ENCODE measurements around the gene AK2. TPM values are rescaled to one million over a fixed set of nuclear protein-coding genes. Genes with fewer than 3 reads are reported as not detected.
A peak's percentile ranks its signal among the peaks of the same experiment; 100 is the strongest.

The AK2 gene
- total RNA-seq, 2 experiments from 2014 or later = 218 to 279 TPM

GRCh38 chr1:33010932-33011731 lies 25.6 kb downstream of the AK2 start:
- H3K27ac Mint-ChIP-seq = no peak overlapping the region
- no peak overlapping the region for H3K4me3 Mint-ChIP-seq
- peaks cover 3% of the 10 kb centered on the region for H3K4me1 Mint-ChIP-seq
- ATAC-seq (no peak), DNase-seq (no peak)
- H3K9me3 Mint-ChIP-seq (ENCODE audit: low read depth) = no peaks in the 10 kb centered on the region
- H3K27me3 Mint-ChIP-seq = no peaks in the 10 kb centered on the region
- CTCF ChIA-PET = no interaction called here
- H3K36me3 Mint-ChIP-seq = peaks cover 54% of the 10 kb centered on the region

- ATAC-seq (no peak), DNase-seq (no peak)
- Mint-ChIP-seq H3K4me1 (peaks cover 11% of the 10 kb centered on the region), H3K27me3 (no peaks in the 10 kb centered on the region), H3K4me3 (no peak overlapping the region), H3K27ac (no peak overlapping the region), H3K36me3 (peaks cover 59% of the 10 kb centered on the region), H3K9me3 (ENCODE audit: low read depth) (no peaks in the 10 kb centered on the region)
- CTCF ChIA-PET = interaction anchor here (0.9 to 1.0 kb wide), 2 partner anchors 12 to 21 kb away, joined by 3 to 4 read pairs; no protein-coding TSS in a partner anchor
Measured at GRCh38 chr1:33009561-33009960, 27.1 kb downstream of the AK2 start.

DNA sequence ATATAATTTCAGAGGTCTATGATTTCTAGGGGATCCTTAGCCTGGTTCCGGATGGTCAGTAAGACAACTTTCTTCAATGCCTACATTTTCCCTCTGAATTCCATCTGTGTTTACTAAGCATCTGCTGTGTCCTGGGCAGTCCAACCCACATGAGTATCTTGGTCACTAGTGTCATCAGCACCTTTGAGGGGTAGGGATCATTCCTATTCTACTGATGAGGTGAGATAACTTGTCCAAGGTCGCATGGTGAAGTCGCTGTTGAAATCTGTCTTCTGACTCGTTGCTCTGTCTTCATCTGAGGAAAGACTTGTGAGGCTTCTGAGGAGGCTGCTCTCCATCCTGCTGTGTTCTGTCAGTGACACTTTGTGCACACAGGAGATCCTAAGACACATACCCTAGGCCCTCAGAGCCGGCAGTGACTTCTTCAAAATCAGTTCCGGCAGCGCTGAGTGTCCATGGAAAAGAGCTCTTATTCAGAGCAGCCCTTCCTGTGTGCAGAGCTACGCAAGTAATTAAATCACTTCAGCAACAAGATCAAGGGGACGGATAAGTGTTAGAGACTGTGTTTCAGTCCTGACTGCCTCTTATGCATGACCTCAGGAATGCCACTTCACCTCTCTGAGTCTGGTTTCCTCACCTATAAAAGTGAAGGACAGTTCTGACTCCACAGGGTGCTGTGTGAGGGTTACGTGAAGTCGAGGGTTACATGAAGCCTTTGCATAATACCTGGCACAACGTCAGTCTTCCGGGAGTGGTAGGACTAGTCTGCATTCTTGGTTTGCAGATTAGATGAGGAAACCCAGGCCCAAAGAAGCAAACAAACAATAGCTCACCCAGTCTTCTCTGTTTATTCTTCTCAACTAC lies 28.4 kb downstream of the AK2 start:
- Mint-ChIP-seq H3K4me1 (peaks cover 11% of the 10 kb centered on the region), H3K9me3 (ENCODE audit: low read depth) (no peaks in the 10 kb centered on the region), H3K27me3 (no peaks in the 10 kb centered on the region), H3K4me3 (no peak overlapping the region), H3K36me3 (peaks cover 51% of the 10 kb centered on the region), H3K27ac (no peak overlapping the region)
- no peak for DNase-seq
- no peak for ATAC-seq
- CTCF ChIA-PET = interaction anchor here (0.9 to 3.3 kb wide), 4 partner anchors 14 to 75 kb away, joined by 3 to 29 read pairs (median 4); no protein-coding TSS in a partner anchor

GRCh38 chr1:33007190-33008050 lies 29.3 kb downstream of the AK2 start:
- Mint-ChIP-seq H3K27me3 (no peaks in the 10 kb centered on the region), H3K4me3 (no peak overlapping the region), H3K27ac (no peak overlapping the region), H3K4me1 (peaks cover 13% of the 10 kb centered on the region), H3K36me3 (peaks cover 45% of the 10 kb centered on the region), H3K9me3 (ENCODE audit: low read depth) (no peaks in the 10 kb centered on the region)
- no peak for DNase-seq
- ATAC-seq = peak; percentile 55
- CTCF ChIA-PET = interaction anchor here (0.7 to 3.3 kb wide), 5 partner anchors 14 to 74 kb away, joined by 3 to 29 read pairs (median 3); no protein-coding TSS in a partner anchor

- Mint-ChIP-seq H3K27me3 (no peaks in the 10 kb centered on the region), H3K27ac (peak overlapping the region; percentile 29), H3K4me1 (peaks cover 18% of the 10 kb centered on the region), H3K36me3 (peaks cover 32% of the 10 kb centered on the region), H3K4me3 (no peak overlapping the region), H3K9me3 (ENCODE audit: low read depth) (no peaks in the 10 kb centered on the region)
- ATAC-seq = no peak
- DNase-seq = no peak
- CTCF ChIA-PET = interaction anchor here (0.9 to 3.3 kb wide), 3 partner anchors 10 to 73 kb away, joined by 3 to 29 read pairs (median 3); no protein-coding TSS in a partner anchor
Measured at GRCh38 chr1:33005838-33006421, 30.8 kb downstream of the AK2 start.

DNA sequence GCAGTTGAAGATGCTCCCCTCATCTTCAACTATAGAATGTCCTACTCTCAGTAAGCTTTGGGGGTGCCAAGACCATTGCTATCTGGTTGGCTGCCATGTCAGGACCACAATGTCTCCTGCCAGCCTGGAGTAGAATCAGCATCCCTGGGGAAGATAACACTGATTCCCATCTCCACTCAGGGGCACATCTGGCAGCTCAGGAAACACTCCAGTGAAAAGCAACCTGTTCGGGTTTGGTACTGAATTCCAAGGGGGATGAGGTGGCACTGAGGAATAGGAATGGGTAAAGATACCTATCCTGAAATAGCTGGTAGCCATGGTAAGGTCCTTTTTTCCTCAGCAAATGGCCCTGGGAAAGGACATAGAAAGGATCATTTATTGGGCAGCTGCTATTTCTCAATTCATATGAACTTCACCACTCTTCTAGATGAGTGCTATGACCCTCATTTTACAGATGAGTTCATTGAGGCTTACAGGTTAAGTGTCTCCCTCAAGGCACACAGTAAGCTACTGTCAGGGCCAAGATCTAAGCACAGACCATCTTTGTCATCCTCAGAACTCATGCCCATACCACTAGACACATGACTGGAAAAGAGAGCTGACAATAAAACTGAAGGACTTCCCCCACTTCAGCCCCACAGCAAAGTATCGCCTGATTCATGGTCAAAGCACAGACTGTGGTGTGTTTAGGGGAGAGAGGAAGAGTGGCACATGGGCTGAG lies 31.4 kb downstream of the AK2 start:
- ATAC-seq = no peak
- no peak overlapping the region for H3K4me3 Mint-ChIP-seq
- no peaks in the 10 kb centered on the region for H3K9me3 Mint-ChIP-seq (ENCODE audit: low read depth)
- H3K27ac Mint-ChIP-seq = no peak overlapping the region
- CTCF ChIA-PET = interaction anchor here (0.6 to 3.3 kb wide), 4 partner anchors 9 to 72 kb away, joined by 3 to 29 read pairs (median 4); no protein-coding TSS in a partner anchor
- no peak for DNase-seq
- peaks cover 20% of the 10 kb centered on the region for H3K4me1 Mint-ChIP-seq
- peaks cover 28% of the 10 kb centered on the region for H3K36me3 Mint-ChIP-seq
- H3K27me3 Mint-ChIP-seq = no peaks in the 10 kb centered on the region

DNA sequence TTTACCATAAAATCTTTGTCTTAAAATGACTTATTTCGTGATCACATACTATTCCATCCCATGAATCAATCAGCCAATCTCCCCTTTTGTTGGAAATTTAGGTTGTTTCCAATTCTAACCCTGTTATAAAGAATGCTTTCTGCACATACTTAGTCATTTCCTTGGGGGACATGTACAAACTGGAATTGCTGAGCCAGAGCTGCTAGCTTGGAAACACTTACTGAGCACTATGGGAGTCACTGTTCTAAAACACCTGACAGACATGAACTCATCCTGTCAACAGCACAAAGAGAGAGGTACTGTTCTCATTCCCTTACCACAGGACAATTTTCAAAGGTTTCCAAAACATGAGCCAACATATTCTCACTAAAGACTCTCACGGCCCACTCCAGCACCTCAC lies 32.1 kb downstream of the AK2 start:
- CTCF ChIA-PET = interaction anchor here (3.3 kb wide), 1 partner anchor 71 kb away, joined by 29 read pairs; no protein-coding TSS in a partner anchor
- no peak overlapping the region for H3K4me3 Mint-ChIP-seq
- no peak overlapping the region for H3K27ac Mint-ChIP-seq
- no peaks in the 10 kb centered on the region for H3K27me3 Mint-ChIP-seq
- no peak for ATAC-seq
- H3K36me3 Mint-ChIP-seq = peaks cover 27% of the 10 kb centered on the region
- no peak for DNase-seq
- H3K4me1 Mint-ChIP-seq = peaks cover 20% of the 10 kb centered on the region
- H3K9me3 Mint-ChIP-seq (ENCODE audit: low read depth) = no peaks in the 10 kb centered on the region

- H3K27me3 Mint-ChIP-seq = no peaks in the 10 kb centered on the region
- ATAC-seq = no peak
- H3K36me3 Mint-ChIP-seq = peaks cover 21% of the 10 kb centered on the region
- no peak for DNase-seq
- CTCF ChIA-PET = interaction anchor here (0.6 to 1.0 kb wide), 2 partner anchors 40 to 42 kb away, joined by 3 read pairs; partner anchors contain the start of gene RNF19B
- peaks cover 24% of the 10 kb centered on the region for H3K4me1 Mint-ChIP-seq
- no peaks in the 10 kb centered on the region for H3K9me3 Mint-ChIP-seq (ENCODE audit: low read depth)
- no peak overlapping the region for H3K4me3 Mint-ChIP-seq
- no peak overlapping the region for H3K27ac Mint-ChIP-seq
Measured at GRCh38 chr1:33003657-33004056, 33.0 kb downstream of the AK2 start.

DNA sequence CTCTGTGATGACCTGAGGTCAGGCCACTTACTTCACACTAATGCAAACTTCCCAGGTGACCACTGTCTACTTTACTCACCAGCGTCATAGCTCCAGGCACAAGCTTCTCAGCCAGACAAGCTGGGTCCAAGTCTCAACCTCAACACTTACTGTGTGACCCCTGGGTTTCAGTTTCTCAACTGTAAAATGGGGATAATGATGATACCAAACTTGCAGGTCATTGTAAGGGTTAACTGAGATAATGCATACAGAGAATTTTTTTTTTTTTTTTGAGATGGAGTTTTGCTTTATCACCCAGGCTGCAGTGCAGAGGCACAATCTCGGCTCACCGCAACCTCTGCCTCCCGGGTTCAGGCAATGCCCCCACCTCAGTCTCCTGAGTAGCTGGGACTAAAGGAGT lies 34.7 kb downstream of the AK2 start:
- H3K4me3 Mint-ChIP-seq = no peak overlapping the region
- DNase-seq (no peak), ATAC-seq (no peak)
- H3K36me3 Mint-ChIP-seq = peaks cover 9% of the 10 kb centered on the region
- H3K4me1 Mint-ChIP-seq = peaks cover 37% of the 10 kb centered on the region
- no peak overlapping the region for H3K27ac Mint-ChIP-seq
- no peaks in the 10 kb centered on the region for H3K27me3 Mint-ChIP-seq
- CTCF ChIA-PET = interaction anchor here (1.0 to 1.9 kb wide), 5 partner anchors 9 to 70 kb away, joined by 3 to 5 read pairs (median 3); no protein-coding TSS in a partner anchor
- H3K9me3 Mint-ChIP-seq (ENCODE audit: low read depth) = no peaks in the 10 kb centered on the region

GRCh38 chr1:33001282-33001681 lies 35.4 kb downstream of the AK2 start:
- ATAC-seq = no peak
- no peak overlapping the region for H3K27ac Mint-ChIP-seq
- peaks cover 9% of the 10 kb centered on the region for H3K36me3 Mint-ChIP-seq
- H3K4me1 Mint-ChIP-seq = peaks cover 36% of the 10 kb centered on the region
- no peak for DNase-seq
- H3K27me3 Mint-ChIP-seq = no peaks in the 10 kb centered on the region
- CTCF ChIA-PET = interaction anchor here (0.7 to 1.9 kb wide), 8 partner anchors 8 to 289 kb away, joined by 3 to 5 read pairs (median 3); no protein-coding TSS in a partner anchor
- no peak overlapping the region for H3K4me3 Mint-ChIP-seq
- no peaks in the 10 kb centered on the region for H3K9me3 Mint-ChIP-seq (ENCODE audit: low read depth)

GRCh38 chr1:33000427-33001026 lies 36.2 kb downstream of the AK2 start:
- H3K36me3 Mint-ChIP-seq = peaks cover 6% of the 10 kb centered on the region
- H3K27ac Mint-ChIP-seq = no peak overlapping the region
- no peak for DNase-seq
- H3K4me3 Mint-ChIP-seq = no peak overlapping the region
- H3K9me3 Mint-ChIP-seq (ENCODE audit: low read depth) = no peaks in the 10 kb centered on the region
- no peak for ATAC-seq
- peaks cover 36% of the 10 kb centered on the region for H3K4me1 Mint-ChIP-seq
- H3K27me3 Mint-ChIP-seq = no peaks in the 10 kb centered on the region
- CTCF ChIA-PET = interaction anchor here (0.7 to 1.9 kb wide), 9 partner anchors 7 to 288 kb away, joined by 3 to 5 read pairs (median 3); no protein-coding TSS in a partner anchor
